HG03575 (cell line): ENCODE data around the gene CISD2.
"Not testable (repeated sequence)": the region's sequence is repeated elsewhere in the genome, so short reads cannot be mapped to it uniquely, and the experiment has no call there.

Source experiments
- ATAC-seq: cut with Tn5 transposase; IDR thresholded peaks from one replicate; pipeline ENCODE4 v1.9.1; 2021; ENCODE audit not compliant: unreplicated experiment, insufficient number of reproducible peaks, low FRiP score; ENCODE audit errors: extremely low read depth

Gene CISD2

GRCh38 chr4:102843938-102844337 is 24.9 kb upstream of the CISD2 start:
- ATAC-seq, result no peak

GRCh38 chr4:102847687-102848086 is 21.1 kb upstream of the CISD2 start:
- no peak for ATAC-seq

GRCh38 chr4:102849579-102850104 is 19.1 kb upstream of the CISD2 start:
- no peak for ATAC-seq

GRCh38 chr4:102850370-102850769 is 18.4 kb upstream of the CISD2 start:
- no peak for ATAC-seq

- no peak for ATAC-seq
These were observed 9.8 kb upstream of the CISD2 start for GRCh38 chr4:102858828-102859464.

GRCh38 chr4:102860611-102861324 is 8.0 kb upstream of the CISD2 start:
- ATAC-seq, result no peak

- ATAC-seq, result no peak
These were observed 6.8 kb upstream of the CISD2 start for GRCh38 chr4:102862016-102862415.

- no peak for ATAC-seq
These were observed 6.0 kb upstream of the CISD2 start for GRCh38 chr4:102862747-102863146.

GRCh38 chr4:102865327-102865726 is 3.5 kb upstream of the CISD2 start:
- ATAC-seq, result not testable (repeated sequence)

GRCh38 chr4:102867278-102868152 is 1.3 kb upstream of the CISD2 start:
- ATAC-seq, result no peak

GRCh38 chr4:102868153-102868780 is 525 bp upstream of the CISD2 start:
- ATAC-seq, result peak; percentile 56

- ATAC-seq, result peak; percentile 8
These were observed 891 bp downstream of the CISD2 start for GRCh38 chr4:102869569-102870197.

GRCh38 chr4:102871772-102872171 is 3.0 kb downstream of the CISD2 start:
- ATAC-seq, result no peak

- not testable (repeated sequence) for ATAC-seq
These were observed 8.8 kb downstream of the CISD2 start for GRCh38 chr4:102877477-102878106.

- not testable (repeated sequence) for ATAC-seq
These were observed 9.6 kb downstream of the CISD2 start for GRCh38 chr4:102878349-102878748.

- no peak for ATAC-seq
These were observed 10.1 kb downstream of the CISD2 start for GRCh38 chr4:102878901-102879300.

- ATAC-seq, result no peak
These were observed 12.6 kb downstream of the CISD2 start for GRCh38 chr4:102881343-102881742.

- no peak for ATAC-seq
These were observed 14.5 kb downstream of the CISD2 start for GRCh38 chr4:102883278-102883677.
